ENCODE measurements around the gene RERE. TPM values are rescaled to one million over a fixed set of nuclear protein-coding genes. Genes with fewer than 3 reads are reported as not detected.
A peak's percentile ranks its signal among the peaks of the same experiment; 100 is the strongest.

Gene RERE
- polyA plus RNA-seq, 5 donors: 104 to 119 (median 112) TPM

DNA sequence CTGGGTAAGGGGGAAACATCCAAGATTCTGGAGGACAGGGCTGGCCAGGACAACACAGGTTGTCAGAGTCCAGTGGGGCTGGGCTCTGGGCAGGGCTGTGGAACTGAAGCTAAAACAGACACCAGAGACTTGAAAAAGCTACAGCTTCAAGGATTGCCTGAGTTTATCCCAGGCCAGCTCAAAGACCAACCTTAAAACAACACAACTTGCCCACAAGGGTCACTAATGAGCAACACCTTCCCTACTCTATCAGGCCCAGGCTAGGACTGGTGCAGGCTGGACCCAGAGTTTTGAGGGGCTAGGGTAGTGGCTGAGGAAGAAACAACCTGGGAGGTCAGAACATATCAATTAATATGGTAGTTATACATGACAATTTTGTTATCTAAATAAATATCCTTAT is 338.9 kb downstream of the RERE start:
- no peak for DNase-seq

DNA sequence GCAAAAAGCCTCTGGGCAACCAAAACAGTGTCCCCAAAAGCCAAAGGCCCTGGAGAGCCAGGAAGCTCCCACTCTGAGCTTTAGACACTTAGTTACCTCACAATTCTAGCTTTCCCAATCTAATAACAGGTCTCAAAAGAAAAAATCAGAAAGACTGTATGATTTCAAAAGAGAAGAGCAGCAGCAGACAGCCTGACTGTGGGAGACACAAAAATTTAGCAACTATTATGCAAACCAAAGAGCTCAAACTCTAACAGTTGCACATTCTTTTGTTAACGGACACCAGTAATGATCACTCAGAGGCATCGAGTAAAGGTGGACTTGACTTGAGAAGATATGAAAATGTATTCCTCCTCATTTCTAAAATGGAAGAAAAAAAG is 339.5 kb downstream of the RERE start:
- DNase-seq: no peak

DNA sequence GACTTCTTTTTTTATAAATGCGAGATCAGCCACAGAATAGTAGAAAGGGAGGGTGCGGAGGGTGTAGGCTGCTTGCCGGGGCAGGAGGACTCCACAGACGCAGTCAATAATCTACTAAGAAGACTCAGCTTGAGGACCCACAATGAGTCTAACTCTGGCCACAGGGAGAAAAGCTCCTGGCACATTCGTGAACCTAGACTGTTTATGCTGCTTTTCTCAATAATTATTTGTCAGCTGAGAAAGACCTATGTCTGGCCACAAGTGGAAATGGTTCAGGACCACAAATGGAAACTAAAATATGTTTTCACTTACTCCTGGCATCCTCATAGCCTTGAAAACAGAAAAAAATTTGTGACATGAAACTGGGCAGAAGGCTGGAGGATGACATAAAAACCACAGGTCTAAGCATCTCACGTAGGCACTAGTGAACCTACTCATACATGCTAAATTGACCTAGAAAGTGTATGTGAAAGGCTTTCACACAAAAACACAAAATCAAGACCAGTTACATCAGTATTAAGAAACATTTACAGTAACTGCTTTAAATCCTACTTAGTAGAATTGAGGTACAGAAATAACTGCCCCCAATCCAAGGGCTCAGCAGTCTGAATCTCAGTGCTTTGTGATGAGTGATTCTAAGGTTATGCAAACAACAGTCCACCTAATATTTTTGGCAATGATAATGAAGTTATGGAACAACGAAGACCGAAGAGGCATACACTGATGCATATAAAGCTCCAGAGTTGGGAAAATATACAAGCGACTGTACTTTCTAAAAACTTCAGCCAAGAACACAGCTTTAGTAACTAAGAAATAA is 340.1 kb downstream of the RERE start:
- no peak for DNase-seq

DNA sequence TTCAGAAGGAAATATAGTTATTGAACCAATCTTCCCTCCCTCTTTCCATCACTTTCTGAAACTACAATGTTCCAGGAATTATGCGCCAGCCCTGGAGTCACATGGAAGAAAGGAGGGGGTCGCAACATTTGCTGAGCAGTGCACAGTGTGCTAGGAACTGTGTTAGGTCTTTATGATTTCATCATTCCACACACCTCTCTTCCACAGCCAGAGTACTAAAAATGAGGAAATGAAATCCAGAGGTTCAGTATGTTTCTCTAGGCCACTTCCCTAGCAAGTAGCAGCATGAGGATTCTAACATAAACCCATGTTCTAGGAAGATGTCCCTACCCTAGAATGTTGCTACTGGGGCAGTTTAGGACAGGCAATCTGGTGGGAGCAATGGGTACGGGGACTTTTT is 341.4 kb downstream of the RERE start:
- no peak for DNase-seq

GRCh38 chr1:8474369-8474768 is 343.1 kb downstream of the RERE start:
- DNase-seq: no peak

DNA sequence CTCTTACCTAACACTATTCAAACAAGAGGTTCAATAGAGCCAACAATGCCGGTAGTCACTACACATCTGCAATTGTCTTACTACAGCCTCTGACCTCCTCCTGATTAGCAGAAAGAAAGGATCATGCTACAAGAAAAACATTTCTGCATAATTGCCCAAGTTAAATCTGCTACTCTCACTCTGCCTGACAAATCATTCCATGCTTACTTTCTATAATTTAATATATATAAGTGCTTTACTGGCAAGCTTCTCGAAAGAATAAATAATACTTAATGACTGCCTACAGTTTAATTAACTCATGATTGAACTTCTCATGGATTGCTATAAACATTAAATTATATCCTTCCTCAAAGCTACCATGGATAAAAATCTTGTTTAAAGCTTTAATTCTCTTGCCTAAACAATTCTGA is 343.5 kb downstream of the RERE start:
- no peak for DNase-seq

GRCh38 chr1:8473121-8473875 is 344.1 kb downstream of the RERE start:
- no peak for DNase-seq

DNA sequence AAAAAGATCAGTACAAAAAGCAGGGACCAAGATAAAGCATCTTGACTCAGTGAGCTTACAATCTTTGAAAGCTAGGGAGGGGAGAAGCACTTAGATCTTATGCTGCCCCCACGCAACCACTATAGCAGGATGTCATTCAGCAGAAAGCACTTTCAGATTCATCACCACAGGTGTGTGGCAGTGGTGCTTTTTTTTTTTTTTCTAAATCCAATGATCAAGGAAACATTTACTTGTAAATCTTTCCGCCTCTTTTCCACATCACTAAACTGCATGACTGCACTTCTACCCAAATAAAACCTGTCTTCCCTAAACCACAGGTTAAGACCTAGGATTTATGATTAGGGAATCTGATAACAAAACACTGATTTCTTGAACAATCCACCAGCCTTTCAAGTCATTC is 344.8 kb downstream of the RERE start:
- DNase-seq: no peak

GRCh38 chr1:8471451-8471850 is 346.0 kb downstream of the RERE start:
- no peak for DNase-seq

DNA sequence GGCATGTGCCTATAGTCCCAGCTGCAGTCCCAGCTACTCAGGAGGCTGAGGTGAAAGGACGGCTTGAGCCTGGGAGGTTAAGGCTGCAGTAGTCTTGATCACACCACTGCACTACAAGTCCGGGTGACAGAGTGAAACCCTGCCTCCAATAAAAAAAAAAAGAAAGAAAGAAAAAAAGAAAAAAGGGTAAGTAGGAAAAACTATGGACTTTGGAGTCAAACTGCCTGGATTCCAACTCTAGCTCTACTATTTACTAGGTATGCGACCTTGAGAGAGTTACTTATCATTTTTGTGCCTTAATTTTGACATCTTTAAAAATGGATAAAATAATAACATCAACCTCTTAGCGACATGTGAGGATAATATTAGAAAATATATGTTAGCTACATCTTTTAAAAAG is 348.7 kb downstream of the RERE start:
- DNase-seq: no peak

- DNase-seq: no peak
Measured at GRCh38 chr1:8467308-8467707, 350.1 kb downstream of the RERE start.

- DNase-seq: no peak
Measured at GRCh38 chr1:8465692-8466091, 351.7 kb downstream of the RERE start.

DNA sequence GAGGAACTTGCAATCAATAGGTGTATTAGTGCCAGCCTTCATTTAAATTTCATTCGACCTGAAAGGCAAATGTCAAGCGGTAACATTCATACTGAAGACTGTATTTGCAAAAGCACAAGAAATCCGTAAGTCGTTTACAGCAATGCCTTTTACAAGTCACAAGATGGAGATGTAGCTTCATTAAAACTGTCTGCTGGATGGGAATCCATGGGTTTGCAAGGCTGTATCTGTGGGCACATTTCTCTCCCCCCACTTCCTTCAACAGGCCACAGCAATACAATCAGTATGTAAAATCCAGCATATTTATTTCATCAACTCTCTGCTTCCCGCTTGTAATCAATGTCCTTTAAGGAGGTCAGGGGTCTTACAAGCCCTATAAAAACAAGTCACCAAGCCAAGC is 352.4 kb downstream of the RERE start:
- peak; percentile 76 to 82 for DNase-seq

DNA sequence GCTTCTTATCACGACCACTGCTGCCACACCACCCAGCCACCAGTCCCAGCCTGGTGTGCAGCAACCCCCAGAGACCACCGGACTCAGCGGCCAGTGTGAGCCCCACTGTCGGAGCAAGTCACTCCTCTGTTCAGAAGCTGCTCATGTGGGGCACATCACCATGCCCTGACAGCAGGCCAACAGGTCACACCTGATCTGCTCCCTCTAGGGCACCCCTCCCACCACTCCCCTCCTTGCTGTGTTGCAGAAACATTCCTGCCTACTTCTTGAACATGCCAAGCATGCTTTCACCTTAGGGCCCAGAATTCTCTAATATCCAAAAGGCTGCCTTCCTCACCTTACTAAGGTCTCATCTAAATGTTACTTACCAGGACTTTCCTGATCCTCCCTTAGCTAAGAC is 353.1 kb downstream of the RERE start:
- DNase-seq: no peak

GRCh38 chr1:8463144-8463927 is 354.1 kb downstream of the RERE start:
- DNase-seq: peak; percentile 86 to 90

GRCh38 chr1:8462371-8462892 is 355.0 kb downstream of the RERE start:
- DNase-seq: peak in 1 of 2 donors; percentile 31

DNA sequence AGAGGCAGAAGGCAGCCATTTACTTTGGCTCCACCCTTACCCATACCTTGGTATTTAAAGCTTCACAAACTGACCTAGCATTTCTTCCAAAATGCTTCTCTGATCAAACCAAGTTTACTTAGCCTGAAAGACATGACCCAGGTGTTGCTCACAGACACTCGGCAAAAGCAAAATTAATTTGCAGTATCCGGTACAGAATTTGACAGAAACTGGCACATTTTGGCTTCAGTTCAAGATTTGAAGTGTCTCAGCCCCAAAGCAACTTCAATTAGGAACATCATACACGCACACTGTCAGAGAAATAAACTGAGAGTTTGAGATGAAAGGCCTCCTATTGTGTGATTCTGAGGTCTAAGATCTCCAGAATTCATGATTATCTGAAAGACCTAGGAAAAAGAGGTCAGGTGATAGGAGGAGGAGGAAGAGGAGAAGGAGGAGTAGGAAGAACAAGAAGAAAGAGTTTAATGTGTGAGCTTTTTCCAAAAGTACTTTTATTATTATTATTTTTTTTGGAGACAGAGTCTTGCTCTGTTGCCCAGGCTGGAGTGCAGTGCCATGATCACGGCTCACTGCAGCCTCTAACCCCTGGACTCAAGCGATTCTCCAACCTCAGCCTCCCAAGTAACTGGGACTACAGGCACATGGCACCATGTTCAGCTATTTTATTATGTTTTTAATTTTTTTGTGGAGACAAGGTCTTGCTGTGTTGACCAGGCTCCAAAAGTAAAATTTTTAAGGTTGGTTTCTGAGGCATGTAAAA is 355.9 kb downstream of the RERE start:
- no peak for DNase-seq

DNA sequence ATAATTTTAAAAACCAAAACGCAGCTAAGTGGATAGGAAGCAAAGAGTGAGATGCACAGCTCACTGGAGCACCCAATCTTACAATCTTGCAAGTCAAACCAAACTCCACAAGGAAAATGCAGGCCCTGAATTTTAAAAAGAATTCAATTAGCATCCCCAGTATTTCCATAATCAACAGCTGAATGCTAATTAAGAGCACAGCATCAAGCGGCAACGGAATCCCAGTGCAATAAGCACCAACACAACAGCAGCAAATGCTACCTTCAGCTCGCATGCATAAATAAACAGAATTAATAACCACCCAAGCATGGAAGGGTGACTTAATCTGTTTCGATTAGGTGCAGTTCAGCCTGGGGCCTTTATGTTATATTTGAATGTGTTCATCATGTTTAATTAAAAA is 356.7 kb downstream of the RERE start:
- DNase-seq: no peak

DNA sequence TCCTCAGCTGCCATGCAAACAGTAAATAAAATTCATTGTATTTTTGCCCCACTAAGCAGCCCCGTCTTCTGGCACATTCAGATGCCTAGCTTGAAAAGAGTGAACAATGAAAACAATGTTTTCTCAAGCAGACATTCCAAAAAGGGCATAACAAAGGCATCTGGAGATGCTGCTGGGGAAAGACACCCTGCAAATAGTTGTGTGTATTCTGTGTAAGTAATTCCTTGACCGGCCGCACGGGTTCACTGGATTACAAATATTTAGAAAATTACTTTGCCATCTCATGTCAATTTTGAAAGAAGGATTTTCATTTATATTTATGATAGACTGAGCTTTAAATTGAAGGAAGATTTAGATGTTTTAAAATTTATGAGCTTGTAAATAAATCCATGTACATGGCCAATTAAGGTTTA is 357.3 kb downstream of the RERE start:
- DNase-seq: no peak

GRCh38 chr1:8458607-8459006 is 358.8 kb downstream of the RERE start:
- DNase-seq: no peak

GRCh38 chr1:8457760-8458381 is 359.6 kb downstream of the RERE start:
- DNase-seq: no peak

Data from right lung (tissue), 5 donors.